Measurements from ENCODE around the gene ST3GAL3.
"Not testable (repeated sequence)": the region's sequence is repeated elsewhere in the genome, so short reads cannot be mapped to it uniquely, and the experiment has no call there.

Gene ST3GAL3

DNA sequence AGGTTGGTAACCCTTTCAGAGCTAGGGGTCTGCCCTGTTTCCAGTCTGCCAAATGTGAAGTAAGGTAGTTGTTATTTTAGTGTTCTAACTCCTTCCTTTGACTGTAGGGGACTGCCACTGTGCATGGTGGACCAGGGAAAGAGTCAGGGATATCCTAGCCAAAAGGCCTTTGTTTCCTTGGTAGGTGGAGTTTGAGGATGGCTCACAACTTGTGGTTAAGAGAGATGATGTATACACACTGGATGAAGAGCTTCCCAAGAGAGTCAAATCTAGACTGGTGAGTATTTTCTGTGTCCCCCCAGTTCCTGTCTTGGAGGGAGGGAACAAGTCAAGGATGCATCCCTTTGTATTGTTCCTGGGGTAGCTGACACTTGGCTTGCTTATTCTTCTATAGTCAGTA lies 3.5 kb upstream of the ST3GAL3 start:
- DNase-seq (ENCODE audit: low read depth in 2 of 2), result no peak

DNA sequence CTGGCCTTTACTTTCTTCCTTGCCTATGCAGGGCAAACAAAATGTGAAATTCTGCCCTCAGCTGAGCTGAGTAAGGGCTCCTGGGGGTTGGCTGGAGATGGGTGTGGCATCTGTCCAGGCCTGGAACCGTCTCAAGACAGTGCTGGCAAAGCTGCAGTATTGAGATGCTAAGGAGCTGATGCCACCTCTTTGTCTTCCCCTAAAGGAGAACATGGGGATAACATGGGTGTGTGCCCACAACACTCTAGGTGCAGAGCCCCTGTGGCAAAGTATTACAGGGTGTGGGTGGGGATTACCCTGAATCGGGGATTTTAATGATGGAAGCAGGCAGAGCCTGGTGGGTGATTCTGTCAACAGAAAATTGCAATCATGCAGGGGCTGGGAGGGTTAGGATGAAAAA lies 2.5 kb upstream of the ST3GAL3 start:
- DNase-seq (ENCODE audit: low read depth in 2 of 2), result no peak

DNA sequence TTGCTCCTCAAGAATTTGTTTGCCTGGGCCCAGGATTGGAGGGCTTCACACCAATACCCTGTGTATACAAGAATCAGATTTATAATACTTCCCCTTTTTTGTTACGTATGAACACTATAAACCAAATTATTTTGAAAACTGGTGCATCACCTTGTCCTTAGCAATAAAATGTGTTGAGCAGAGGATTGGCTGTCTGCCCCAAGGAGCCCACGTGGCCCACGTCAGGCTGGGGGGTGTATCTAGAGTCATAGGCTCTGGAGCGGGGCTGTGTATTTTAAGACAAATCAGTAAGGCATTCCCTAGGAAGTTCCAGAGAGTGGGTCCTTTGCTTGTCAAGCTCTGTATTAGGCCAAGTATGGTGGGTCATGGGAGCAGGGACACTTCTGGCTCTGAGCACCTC lies 2.0 kb upstream of the ST3GAL3 start:
- no peak for DNase-seq (ENCODE audit: low read depth in 2 of 2)

DNA sequence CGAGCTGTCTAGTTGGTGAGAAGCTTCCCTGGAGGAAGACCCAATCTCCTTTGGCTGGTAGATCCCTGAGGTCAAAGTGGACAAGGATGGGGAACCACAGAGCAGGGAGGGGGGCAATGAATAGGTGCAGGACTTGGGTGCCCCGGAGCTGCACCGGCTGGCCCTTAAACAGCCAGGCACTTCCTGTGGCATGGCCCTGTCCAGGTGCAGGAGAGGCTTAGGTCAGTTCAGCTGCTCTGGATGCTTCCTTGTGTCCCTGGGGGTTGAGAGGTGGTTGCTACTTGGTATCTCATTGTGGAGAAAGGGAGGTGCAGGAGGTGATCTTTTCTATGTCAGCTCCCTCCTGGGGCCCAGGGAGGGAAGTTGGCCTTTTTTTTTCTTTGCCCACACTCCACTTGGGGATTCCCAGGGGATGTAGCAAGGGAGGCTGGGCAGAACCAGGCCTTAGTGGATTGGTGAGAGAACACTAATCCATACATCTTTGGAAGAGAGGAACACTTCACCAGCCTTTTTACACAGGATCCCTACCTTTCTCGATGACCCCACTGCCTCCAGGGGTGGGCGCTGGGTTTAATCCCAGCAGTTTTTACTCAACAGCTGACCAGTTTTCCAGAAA lies 1.2 kb upstream of the ST3GAL3 start:
- DNase-seq (ENCODE audit: low read depth in 2 of 2), result no peak

DNA sequence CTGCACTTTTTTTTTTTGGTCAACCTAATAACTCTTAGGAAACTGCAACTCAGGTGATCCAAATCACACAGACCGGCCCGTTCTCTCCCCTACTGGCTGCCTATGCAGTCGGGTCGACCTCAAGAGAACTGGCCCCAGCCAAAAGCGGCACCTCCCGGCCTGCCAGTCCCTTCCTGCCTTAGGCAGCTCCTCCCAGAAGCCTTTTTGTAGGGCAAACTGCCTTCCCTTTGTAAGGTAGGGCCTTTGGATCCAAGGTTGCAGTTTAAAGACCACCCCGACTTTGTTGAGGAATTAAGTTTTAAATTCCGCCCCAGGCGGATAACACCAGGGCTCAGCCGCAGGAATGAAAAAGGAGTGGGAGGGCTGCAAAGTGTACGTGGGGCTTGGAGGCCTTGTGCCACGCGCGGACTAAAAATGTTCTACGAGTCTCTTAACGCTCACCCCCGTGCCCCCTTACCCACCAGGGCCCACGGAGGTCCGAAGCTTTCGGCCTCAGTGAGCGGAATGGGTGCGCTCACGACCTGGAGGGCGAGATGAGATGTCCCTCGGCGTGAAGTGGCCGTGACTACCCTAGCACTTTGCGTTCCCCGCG lies 642 bp upstream of the ST3GAL3 start:
- DNase-seq (ENCODE audit: low read depth in 2 of 2), result peak in 1 of 2 experiments; percentile 24

DNA sequence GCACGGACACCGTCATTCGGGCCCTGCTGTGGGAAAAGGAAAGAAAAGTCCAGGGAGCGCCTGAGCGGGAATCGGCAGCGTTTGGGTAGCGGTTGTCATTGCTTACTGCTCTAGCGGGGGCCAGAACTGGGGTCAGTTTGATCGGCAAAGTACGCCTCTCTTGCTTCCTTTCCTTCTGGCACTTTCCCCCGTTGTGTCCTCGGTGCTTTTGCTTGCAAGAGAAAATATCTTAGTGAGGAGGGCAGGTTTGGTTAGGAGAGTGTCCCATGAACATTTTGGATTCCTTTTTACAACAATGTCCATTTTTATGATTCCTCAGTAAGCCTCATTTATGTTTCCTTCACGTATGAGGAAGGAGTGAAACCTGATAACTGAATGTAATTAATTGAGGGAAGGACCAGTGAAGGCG lies 670 bp downstream of the ST3GAL3 start:
- DNase-seq (ENCODE audit: low read depth in 2 of 2), result no peak

DNA sequence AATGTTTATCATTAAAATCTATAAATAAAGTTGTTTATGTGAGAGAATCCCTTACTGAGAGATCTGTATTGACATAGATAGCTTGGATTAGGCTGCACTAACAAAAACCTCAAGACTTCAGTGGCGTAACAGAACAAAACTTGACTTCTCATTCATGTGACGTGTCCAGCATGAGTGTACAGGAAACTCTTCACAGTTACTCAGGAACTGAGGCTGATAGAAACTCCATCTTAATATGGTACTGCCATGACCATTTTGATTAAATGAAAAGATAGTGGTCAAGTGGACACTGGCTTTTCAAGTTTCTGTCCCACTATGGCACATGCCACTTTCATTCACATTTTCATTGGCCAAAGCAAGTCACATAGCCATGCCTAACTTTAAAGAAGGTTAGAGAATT lies 3.7 kb downstream of the ST3GAL3 start:
- DNase-seq (ENCODE audit: low read depth in 2 of 2), result no peak

DNA sequence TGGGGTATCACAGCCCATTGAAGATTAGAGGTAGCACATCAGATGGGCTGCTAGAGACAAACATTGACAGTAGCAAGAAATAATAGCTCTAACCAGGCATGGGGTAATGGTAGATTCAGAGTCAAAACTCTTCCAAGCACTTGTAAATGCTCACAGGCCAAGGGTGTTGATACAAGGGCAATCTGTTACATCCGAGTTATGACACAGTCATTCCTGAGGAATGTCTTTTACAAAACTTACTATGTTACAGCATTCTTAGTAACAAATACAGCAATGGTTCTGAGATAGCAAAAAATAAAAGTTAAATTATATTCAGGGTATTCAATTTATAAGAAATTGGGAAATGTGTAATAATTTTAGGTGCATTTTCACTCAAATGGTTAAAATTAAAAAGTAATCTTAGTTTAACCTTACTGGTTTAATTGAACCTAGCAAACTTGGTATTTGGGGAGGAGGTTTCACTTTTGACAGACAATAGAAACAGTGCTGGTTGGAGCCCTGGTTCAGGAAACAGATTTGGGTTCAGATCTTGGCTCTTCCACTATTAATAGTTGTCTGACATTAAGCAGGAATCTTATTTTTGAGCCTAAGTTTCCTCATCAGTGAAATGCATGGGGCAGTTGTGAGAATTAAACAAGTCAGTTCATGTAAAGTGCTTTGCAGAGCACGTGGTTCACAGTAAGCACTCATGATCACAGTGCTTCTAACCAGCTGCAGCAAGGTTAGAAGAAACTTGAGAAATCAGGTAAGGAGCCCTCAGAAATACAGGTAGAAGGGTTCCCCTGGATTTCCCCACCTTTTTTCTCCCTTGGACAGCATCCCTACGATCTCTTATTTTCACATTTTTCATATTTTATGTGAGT lies 4.4 kb downstream of the ST3GAL3 start:
- no peak for DNase-seq (ENCODE audit: low read depth in 2 of 2)

DNA sequence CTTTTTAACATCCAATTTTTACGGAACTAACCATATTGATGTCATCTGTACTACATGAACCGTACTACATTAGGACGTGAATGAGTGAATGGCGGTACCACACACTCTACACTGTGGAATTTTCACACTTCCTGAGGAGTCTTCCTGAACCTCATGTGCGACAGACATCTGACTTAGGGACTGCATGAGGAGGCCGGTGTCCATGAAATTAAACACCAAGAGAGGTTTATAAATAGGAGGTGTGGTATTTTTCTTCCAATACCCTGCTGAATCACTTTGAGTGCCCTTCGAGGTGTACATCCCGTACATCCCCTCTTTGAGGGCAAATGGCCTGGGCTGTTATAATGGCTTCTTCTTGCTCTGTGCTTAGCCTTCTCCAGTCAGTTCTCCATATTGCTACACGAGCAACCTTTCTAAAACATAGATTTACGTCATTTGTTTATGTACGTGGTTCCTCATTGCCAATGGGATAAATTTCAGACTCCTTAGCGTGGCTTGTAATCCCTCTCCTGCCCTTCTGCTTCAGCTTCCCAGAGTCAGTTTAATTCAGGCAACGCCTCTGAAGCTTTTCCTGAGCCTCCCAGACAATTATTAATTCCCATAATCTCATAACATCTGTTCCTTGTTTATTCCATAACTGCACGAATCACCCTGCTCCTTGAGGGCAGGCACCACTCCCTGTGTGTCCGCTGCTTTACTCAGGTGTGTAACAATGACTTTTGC lies 9.4 kb downstream of the ST3GAL3 start:
- no peak for DNase-seq (ENCODE audit: low read depth in 2 of 2)

DNA sequence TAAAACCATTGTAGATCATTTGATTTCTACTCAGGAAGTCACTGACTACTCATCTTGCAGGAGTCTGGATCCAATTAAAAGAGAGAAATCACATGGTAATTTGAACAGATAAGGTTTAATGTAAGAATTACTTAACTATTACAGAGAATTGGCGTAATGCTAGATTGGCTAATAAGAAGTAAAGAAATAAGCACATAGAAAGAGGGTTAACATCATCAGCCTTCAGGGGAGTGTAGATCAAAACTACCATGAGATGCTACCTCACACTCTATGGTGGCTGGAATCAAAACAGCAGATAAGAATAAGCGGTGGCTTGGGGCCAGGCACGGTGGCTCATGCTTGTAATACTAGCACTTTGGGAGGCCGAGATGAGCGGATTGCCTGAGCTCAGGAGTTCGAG lies 11.7 kb downstream of the ST3GAL3 start:
- DNase-seq (ENCODE audit: low read depth in 2 of 2), result no peak

DNA sequence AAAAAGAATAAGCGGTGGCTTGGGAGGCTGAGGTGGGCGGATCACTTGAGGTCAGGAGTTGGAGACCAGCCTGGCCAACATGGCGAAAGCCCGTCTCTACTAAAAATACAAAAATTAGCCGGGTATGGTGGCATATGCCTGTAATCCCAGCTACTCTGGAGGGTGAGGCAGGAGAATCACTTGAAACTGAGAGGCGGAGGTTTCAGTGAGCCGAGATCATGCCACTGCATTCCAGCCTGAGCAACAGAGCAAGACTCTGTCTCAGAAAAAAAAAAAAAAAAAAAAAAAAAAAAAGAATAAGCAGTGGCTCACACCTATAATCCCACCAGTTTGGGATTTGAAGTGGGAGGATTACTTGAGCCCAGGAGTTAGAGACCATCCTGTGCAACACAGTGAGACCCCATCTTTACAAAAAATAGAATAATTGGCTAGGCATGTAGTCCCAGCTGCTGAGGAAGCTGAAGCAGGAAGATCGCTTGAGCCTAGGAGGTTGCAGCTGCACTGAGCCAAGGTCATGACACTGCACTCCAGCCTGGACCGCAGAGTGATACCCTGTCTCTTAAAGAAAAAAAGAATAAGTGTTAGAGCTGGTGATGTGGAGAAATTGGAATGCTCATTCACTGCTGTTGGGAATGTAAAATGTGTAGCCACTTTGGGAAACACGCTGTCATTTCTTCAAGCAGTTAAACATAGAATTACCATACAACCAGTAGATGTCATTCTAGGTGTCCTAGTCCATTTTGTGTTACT lies 12.5 kb downstream of the ST3GAL3 start:
- DNase-seq (ENCODE audit: low read depth in 2 of 2), result not testable (repeated sequence)

DNA sequence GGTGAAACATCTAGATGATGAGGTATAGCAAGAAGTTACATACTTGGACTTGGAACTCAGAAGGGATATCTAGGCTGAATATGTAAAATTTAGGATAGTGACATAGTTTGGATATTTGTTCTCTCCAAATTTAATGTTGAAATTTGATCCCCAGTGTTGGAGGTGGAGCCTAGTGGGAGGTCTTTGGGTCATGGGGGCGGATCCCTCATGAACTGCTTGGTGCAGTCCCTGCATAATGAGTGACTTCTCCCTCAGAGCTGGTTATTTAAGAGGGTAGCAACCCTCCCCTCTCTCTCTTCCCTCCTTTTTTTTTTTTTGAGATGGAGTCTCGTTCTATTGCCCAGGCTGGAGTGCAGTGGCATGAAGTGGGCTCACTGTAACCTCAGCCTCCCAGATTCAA lies 15.5 kb downstream of the ST3GAL3 start:
- DNase-seq (ENCODE audit: low read depth in 2 of 2), result no peak

DNA sequence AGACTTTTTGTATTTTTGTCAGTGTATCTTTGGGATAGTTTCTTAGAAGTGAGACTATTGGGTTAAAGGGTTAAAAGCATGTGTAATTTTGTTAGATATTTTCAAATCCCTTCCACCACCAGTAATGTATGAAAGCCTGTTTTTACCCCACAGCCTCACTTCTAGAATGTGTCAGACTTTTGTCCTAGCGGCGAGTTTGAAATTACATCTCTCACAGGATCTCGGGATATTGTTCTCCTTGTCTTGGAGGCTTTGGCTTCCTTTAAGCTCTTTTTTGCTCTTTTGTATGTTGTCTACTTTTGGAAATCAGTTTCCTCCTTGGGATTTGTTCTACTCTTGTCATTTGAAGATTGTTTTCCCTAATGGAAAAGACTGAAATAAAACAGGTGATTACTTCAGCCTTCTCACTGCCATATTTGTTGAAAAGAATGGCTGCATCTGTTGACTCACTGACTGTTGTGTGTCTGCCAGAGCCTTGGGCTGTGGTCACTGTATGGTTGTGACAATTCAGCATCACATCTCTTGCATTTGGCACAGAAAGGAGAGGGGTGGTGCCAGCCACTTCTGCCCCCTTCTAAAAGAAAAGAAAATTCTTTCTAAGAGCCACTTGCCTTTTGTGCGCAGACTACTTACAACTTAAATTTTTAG lies 22.6 kb downstream of the ST3GAL3 start:
- no peak for DNase-seq (ENCODE audit: low read depth in 2 of 2)

DNA sequence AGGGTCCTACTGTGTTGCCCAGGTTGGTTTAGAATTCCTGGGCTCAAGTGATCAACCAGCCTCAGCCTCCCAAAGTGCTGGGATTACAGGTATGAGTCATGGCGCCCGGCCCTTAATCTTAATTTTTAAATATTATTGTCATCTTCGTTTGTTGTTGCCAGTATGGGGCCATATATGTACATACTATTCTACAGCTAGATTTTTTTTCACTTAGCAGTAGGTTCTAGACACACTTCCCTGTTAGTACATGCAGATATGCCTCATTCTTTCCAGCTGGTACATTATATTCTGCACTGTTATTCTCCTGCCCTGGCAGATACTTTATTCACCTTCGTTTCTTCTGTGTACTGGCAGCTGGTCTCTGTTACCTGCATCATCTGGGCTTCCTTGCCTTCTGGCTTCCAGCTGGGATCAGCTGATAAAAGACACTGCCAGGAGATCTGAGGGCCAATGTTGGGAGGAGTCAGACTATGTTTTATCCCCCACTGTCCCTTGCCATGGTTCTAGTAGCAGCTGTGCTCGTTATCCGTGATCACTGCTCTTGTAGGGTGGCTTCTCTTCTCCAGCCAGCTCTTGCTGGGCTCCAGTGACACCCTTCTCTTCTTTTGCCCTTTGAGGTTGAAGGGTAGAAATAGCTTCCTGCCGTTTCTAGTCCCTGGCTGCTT lies 24.7 kb downstream of the ST3GAL3 start:
- no peak for DNase-seq (ENCODE audit: low read depth in 2 of 2)

DNA sequence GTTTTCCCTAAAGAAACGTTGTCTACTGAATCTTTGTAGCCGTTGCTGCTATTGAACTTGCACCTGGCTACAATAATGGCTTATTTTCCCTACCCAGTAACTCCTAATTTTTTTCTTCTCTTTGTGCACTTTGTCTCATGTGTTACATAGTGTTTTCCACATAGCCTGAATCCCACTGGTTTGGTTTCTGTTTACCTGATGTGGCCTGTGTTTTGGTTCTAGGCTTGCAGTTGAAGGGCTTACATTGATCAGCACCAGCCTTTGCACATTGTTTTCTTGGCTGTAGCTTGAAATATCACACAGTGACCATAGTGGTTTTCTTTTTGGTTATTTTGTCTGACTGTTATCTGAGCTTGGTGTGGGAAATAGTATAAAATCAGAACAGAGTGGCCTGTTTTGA lies 29.5 kb downstream of the ST3GAL3 start:
- DNase-seq (ENCODE audit: low read depth in 2 of 2), result no peak

DNA sequence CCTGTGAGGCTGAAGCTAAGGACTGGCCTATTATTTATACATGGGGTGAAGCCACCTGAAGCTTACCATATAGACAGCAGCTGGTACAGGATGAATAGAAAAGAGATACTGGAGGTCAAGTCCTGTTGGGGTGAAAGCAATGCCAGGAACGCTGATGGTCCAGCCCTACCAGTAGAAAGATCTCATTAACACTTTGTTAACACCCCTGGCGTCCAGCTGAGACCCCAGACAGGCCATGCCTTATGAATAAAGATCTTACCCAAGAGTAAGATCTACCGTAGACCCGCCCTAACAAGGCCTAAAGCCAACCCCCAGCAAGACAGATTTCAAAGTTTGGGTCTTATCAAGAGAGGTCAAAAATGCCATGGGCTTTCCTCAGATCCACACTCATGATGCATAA lies 34.7 kb downstream of the ST3GAL3 start:
- DNase-seq (ENCODE audit: low read depth in 2 of 2), result no peak

DNA sequence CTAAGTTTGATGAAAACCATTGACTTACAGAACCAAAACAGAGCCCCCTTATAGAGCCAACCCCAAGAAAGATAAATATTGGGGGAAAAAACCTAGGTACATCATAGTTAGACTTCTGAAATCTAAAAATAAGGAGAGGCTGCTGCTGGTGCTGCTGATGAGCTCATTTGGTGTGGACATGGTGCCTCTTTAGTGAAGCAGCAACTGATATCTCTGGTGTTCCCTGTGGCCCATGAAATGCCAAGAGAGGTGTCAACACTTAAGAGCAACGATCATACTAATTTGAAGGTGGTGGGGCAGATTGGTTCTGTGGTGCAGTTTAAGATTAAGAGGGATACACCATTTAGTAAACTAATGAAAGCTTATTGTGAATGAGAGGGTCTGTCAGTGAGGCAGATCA lies 35.9 kb downstream of the ST3GAL3 start:
- DNase-seq (ENCODE audit: low read depth in 2 of 2), result no peak

DNA sequence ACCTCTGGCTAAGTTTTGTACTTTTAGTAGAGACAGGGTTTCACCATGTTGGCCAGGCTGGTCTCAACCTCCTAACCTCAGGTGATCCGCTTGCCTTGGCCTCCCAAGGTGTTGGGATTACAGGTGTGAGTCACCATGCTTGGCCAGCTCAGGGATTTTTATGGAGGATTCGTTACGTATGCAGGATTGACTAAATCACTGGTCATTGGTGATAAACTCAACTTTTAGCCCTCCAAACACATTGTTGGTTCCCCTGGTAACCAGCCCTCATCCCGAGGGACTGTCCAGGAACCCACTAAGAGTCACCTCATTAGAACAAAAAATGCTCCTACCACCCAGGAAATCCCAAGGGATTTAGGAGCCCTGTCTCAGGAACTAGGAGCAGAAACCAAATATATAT lies 40.4 kb downstream of the ST3GAL3 start:
- DNase-seq (ENCODE audit: low read depth in 2 of 2), result no peak

DNA sequence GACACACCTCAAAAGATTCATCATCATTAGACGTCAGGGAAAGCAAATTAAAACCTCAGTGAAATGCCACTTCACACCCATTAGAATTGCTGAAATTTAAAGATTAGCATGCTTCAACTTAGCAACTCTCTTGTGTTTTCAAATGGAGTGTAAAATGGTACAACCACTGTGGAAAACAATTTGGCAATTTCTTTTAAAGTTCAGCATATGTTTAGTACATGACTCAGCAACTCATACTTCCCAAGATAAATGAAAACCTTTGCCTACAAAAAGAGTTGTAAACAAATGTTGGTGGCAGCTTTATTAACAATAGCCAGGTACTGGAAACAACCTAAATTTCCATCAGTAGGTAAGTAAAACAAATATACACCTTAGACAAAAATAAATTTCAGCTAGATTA lies 42.7 kb downstream of the ST3GAL3 start:
- no peak for DNase-seq (ENCODE audit: low read depth in 2 of 2)

DNA sequence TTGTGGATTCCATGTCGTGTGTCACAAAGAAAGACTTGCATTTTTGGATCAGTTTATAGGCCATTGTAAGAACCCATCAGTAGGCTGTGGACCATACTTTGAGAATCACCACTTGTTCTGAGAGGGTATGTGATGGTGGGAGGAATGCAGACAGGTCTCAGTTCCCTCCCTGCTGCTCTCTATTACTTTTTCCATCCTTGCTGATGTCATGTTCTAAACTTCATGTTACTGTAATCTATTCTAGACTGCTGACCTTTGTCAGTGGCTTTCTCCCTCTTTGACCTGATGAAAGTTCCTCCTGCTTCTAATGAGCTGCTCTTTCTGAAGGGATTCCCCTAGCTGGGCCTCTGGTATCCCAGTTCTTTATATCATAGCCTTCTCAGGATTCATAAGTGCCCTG lies 46.1 kb downstream of the ST3GAL3 start:
- DNase-seq (ENCODE audit: low read depth in 2 of 2), result no peak

DNA sequence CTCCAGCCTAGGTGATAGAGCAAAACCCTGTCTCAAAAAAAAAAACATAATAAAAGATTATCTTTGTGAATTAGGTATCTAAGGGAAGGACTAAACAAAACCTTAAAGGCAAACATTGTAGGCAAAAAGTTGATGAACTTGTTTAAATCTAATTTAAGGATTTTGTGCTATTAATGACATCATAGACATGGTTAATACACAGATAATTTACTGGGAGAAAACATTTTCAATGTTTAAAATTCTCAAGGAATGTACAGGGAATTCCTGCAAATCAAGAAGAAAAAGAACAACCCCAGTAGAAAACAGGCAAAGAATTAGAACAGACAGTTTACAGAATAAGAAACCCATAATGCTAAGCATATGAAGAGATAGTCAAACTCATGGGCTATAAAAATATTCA lies 47.6 kb downstream of the ST3GAL3 start:
- DNase-seq (ENCODE audit: low read depth in 2 of 2), result no peak
